Measurements from ENCODE around the gene PNLDC1.

PNLDC1 gene

GRCh38 chr6:159800141-159800865, at the start of gene PNLDC1:
PNLDC1 (plus strand) TSS chr6:159800276; CDS start chr6:159800308, 32 bp downstream.
- CTCF ChIA-PET = no interaction called here
- TF ChIP-seq LEF1 (IDR thresholded peaks at IDR 0.05; ENCODE audit: borderline replicate concordance) (no peak), L3MBTL2 (conservative IDR thresholded peaks at IDR 0.05) (no peak), TARDBP (IDR thresholded peaks at IDR 0.05) (no peak), SP1 (IDR thresholded peaks at IDR 0.05) (no peak), NFRKB (IDR thresholded peaks at IDR 0.05) (no peak), SUZ12 (IDR thresholded peaks at IDR 0.05) (no peak), ELF4 (IDR thresholded peaks at IDR 0.05) (no peak), ARNT (IDR thresholded peaks at IDR 0.05) (no peak), FOXA1 (IDR thresholded peaks at IDR 0.05) (no peak), FOXK2 (IDR thresholded peaks at IDR 0.05) (no peak), BHLHE40 (IDR thresholded peaks at IDR 0.05; ENCODE audit: borderline replicate concordance) (no peak), ZNF384 (IDR thresholded peaks at IDR 0.05) (no peak), PKNOX1 (IDR thresholded peaks at IDR 0.05) (no peak), HDGF (IDR thresholded peaks at IDR 0.05; ENCODE audit: borderline replicate concordance) (no peak), CTBP1 (IDR thresholded peaks at IDR 0.05; ENCODE audit: borderline replicate concordance) (no peak), FOXM1 (IDR thresholded peaks at IDR 0.05; ENCODE audit: borderline replicate concordance) (no peak)
- no peak for DNase-seq (ENCODE audit: extremely low spot score)
- POLR2A ChIA-PET = interaction anchor here (2.5 kb wide), 1 partner anchor 10 kb away, joined by 16 read pairs; the partner anchor contains the start of genes MRPL18 and TCP1

GRCh38 chr6:159751448-159751847, 48.6 kb upstream of the PNLDC1 start:
- no peak for TF ChIP-seq NFRKB (IDR thresholded peaks at IDR 0.05)
- no peak for TF ChIP-seq FOXA1 (IDR thresholded peaks at IDR 0.05)
- no peak for TF ChIP-seq FOXM1 (IDR thresholded peaks at IDR 0.05; ENCODE audit: borderline replicate concordance)
- TF ChIP-seq ARNT (IDR thresholded peaks at IDR 0.05) = no peak
- TF ChIP-seq SUZ12 (IDR thresholded peaks at IDR 0.05) = no peak
- TF ChIP-seq ZNF384 (IDR thresholded peaks at IDR 0.05) = no peak
- TF ChIP-seq ELF4 (IDR thresholded peaks at IDR 0.05) = no peak
- TF ChIP-seq CTBP1 (IDR thresholded peaks at IDR 0.05; ENCODE audit: borderline replicate concordance) = no peak
- no peak for TF ChIP-seq FOXK2 (IDR thresholded peaks at IDR 0.05)
- TF ChIP-seq PKNOX1 (IDR thresholded peaks at IDR 0.05) = no peak
- TF ChIP-seq SP1 (IDR thresholded peaks at IDR 0.05) = no peak
- POLR2A ChIA-PET = interaction anchor here (0.7 to 2.2 kb wide), 4 partner anchors 9 to 39 kb away, joined by 3 to 14 read pairs (median 4); partner anchors contain the start of genes ACAT2, MRPL18, TCP1 and WTAP
- CTCF ChIA-PET = no interaction called here
- no peak for DNase-seq (ENCODE audit: extremely low spot score)

- no peak for DNase-seq (ENCODE audit: extremely low spot score)
- POLR2A ChIA-PET = no interaction called here
- TF ChIP-seq FOXM1 (IDR thresholded peaks at IDR 0.05; ENCODE audit: borderline replicate concordance) (no peak), ZNF384 (IDR thresholded peaks at IDR 0.05) (no peak), LEF1 (IDR thresholded peaks at IDR 0.05; ENCODE audit: borderline replicate concordance) (no peak), L3MBTL2 (conservative IDR thresholded peaks at IDR 0.05) (no peak), CTBP1 (IDR thresholded peaks at IDR 0.05; ENCODE audit: borderline replicate concordance) (no peak), TARDBP (IDR thresholded peaks at IDR 0.05) (no peak), PKNOX1 (IDR thresholded peaks at IDR 0.05) (no peak), SUZ12 (IDR thresholded peaks at IDR 0.05) (no peak), SP1 (IDR thresholded peaks at IDR 0.05) (no peak), BHLHE40 (IDR thresholded peaks at IDR 0.05; ENCODE audit: borderline replicate concordance) (no peak), ELF4 (IDR thresholded peaks at IDR 0.05) (no peak), FOXK2 (IDR thresholded peaks at IDR 0.05) (no peak), NFRKB (IDR thresholded peaks at IDR 0.05) (no peak), FOXA1 (IDR thresholded peaks at IDR 0.05) (no peak), ARNT (IDR thresholded peaks at IDR 0.05) (no peak), HDGF (IDR thresholded peaks at IDR 0.05; ENCODE audit: borderline replicate concordance) (no peak)
- CTCF ChIA-PET = no interaction called here
Measured at GRCh38 chr6:159753081-159753872, 46.8 kb upstream of the PNLDC1 start.

GRCh38 chr6:159754401-159754800, 45.7 kb upstream of the PNLDC1 start:
- POLR2A ChIA-PET = no interaction called here
- CTCF ChIA-PET = no interaction called here
- no peak for TF ChIP-seq ARNT (IDR thresholded peaks at IDR 0.05)
- no peak for TF ChIP-seq SUZ12 (IDR thresholded peaks at IDR 0.05)
- no peak for DNase-seq (ENCODE audit: extremely low spot score)

- DNase-seq (ENCODE audit: extremely low spot score) = no peak
- peak; percentile 61 for TF ChIP-seq ZNF384 (IDR thresholded peaks at IDR 0.05)
- no peak for TF ChIP-seq L3MBTL2 (conservative IDR thresholded peaks at IDR 0.05)
- no peak for TF ChIP-seq HDGF (IDR thresholded peaks at IDR 0.05; ENCODE audit: borderline replicate concordance)
- TF ChIP-seq FOXA1 (IDR thresholded peaks at IDR 0.05) = no peak
- TF ChIP-seq TARDBP (IDR thresholded peaks at IDR 0.05) = no peak
- ChIA-PET CTCF (no interaction called here), POLR2A (interaction anchor here (0.7 kb wide), 1 partner anchor 36 kb away, joined by 4 read pairs; no protein-coding TSS in a partner anchor)
Measured at GRCh38 chr6:159754959-159755914, 44.8 kb upstream of the PNLDC1 start.
